ENCODE results near the gene WDR49. TPM values are rescaled to one million over a fixed set of nuclear protein-coding genes. Genes with fewer than 3 reads are reported as not detected.

WDR49 gene
- total RNA-seq, 4 donors from 2014 or later = 0.26 to 0.52 TPM; not detected in 2

GRCh38 chr3:167484551-167484950 is 169.2 kb downstream of the WDR49 start:
- 54 to 56% methylated on average over 2 of the region's 2 CpGs for WGBS, 2 donors
- no peak overlapping the region for H3K4me3 ChIP-seq (ENCODE audit: low read depth, poor library complexity, severe bottlenecking)
- TF ChIP-seq CTCF (IDR thresholded peaks at IDR 0.05) (no peak), POLR2A (IDR thresholded peaks at IDR 0.05) (no peak)
- intact Hi-C loops (cut with DNase I; ENCODE audit: low total_unique reads) = no loop called here
- no peak for DNase-seq (ENCODE audit: low spot score in 2 of 2)

- intact Hi-C loops (cut with DNase I; ENCODE audit: low total_unique reads) = no loop called here
- 80 to 92% methylated on average over 2 of the region's 2 CpGs for WGBS, 2 donors
- TF ChIP-seq CTCF (IDR thresholded peaks at IDR 0.05) = no peak
- no peak for TF ChIP-seq POLR2A (IDR thresholded peaks at IDR 0.05)
- DNase-seq (ENCODE audit: low spot score in 2 of 2) = no peak
- H3K4me3 ChIP-seq (ENCODE audit: low read depth, poor library complexity, severe bottlenecking) = no peak overlapping the region
Observed at GRCh38 chr3:167483708-167484475, 169.8 kb downstream of the WDR49 start.

- H3K4me3 ChIP-seq (ENCODE audit: low read depth, poor library complexity, severe bottlenecking) = no peak overlapping the region
- intact Hi-C loops (cut with DNase I; ENCODE audit: low total_unique reads) = no loop called here
- DNase-seq (ENCODE audit: low spot score in 2 of 2) = no peak
- TF ChIP-seq POLR2A (IDR thresholded peaks at IDR 0.05) (no peak), CTCF (IDR thresholded peaks at IDR 0.05) (no peak)
Observed at GRCh38 chr3:167481164-167481563, 172.6 kb downstream of the WDR49 start.

GRCh38 chr3:167480748-167481147 is 173.0 kb downstream of the WDR49 start:
- H3K4me3 ChIP-seq (ENCODE audit: low read depth, poor library complexity, severe bottlenecking) = no peak overlapping the region
- no peak for DNase-seq (ENCODE audit: low spot score in 2 of 2)
- intact Hi-C loops (cut with DNase I; ENCODE audit: low total_unique reads) = no loop called here
- WGBS, 2 donors = 82 to 91% methylated on average over 2 of the region's 2 CpGs
- TF ChIP-seq POLR2A (IDR thresholded peaks at IDR 0.05) = no peak
- no peak for TF ChIP-seq CTCF (IDR thresholded peaks at IDR 0.05)

- WGBS, 2 donors = 82 to 92% methylated on average over 4 of the region's 4 CpGs
- DNase-seq (ENCODE audit: low spot score in 2 of 2) = no peak
- TF ChIP-seq POLR2A (IDR thresholded peaks at IDR 0.05) = no peak
- no peak for TF ChIP-seq CTCF (IDR thresholded peaks at IDR 0.05)
- H3K4me3 ChIP-seq (ENCODE audit: low read depth, poor library complexity, severe bottlenecking) = no peak within 1 kb of the TSS
- intact Hi-C loops (cut with DNase I; ENCODE audit: low total_unique reads) = no loop called here
Observed at GRCh38 chr3:167473863-167474262, 179.9 kb downstream of the WDR49 start, which contains the start of gene SERPINI2. TSS of gene SERPINI2 (minus strand) at chr3:167474042. CDS start at chr3:167471834, 2,208 bp downstream.

GRCh38 chr3:167469381-167469780 is 184.4 kb downstream of the WDR49 start:
- WGBS, 2 donors = 61 to 75% methylated on average over 3 of the region's 3 CpGs
- no peak for DNase-seq (ENCODE audit: low spot score in 2 of 2)
- TF ChIP-seq POLR2A (IDR thresholded peaks at IDR 0.05) (no peak), CTCF (IDR thresholded peaks at IDR 0.05) (no peak)
- intact Hi-C loops (cut with DNase I; ENCODE audit: low total_unique reads) = no loop called here
- H3K4me3 ChIP-seq (ENCODE audit: low read depth, poor library complexity, severe bottlenecking) = no peak overlapping the region

Data from lower leg skin (tissue), 4 donors.